Gastroesophageal sphincter (tissue), 4 donors: ENCODE measurements around the gene ZGPAT. TPM values are rescaled to one million over a fixed set of nuclear protein-coding genes. Genes with fewer than 3 reads are reported as not detected.

Source experiments
- small RNA-seq, 4 donors: library from RNA; depleted of rRNA; stranded (forward); fragments of <200 nt; gene quantifications; one replicate each; pipeline ENCODE3, GENCODE V24; 2016
- total RNA-seq, 4 donors: library from RNA; depleted of rRNA; stranded (reverse); fragments of >200 nt; gene quantifications; one replicate each; pipeline ENCODE4 v1.1.0, GENCODE V29; 2016

The ZGPAT gene
- total RNA-seq, 4 donors from 2014 or later, result 21.7 to 51.7 (median 32.9) TPM

Small RNA genes within 50 kb of the gene (small RNA-seq; reads per million reads assigned to genes)
- gene LIME1, result 0 to 0.38 (median 0.04) reads per million in 4 donors
- gene TNFRSF6B, result 0 reads per million in 4 donors

Other genes starting within 250 kb of the ZGPAT start
- gene KCNQ2, start 235.4 kb upstream of the ZGPAT start, total RNA-seq, result under 1 TPM in 3 of 4 donors, not detected in 1; 0.19 to 0.40 (median 0.40) TPM
- gene EEF1A2, start 209.0 kb upstream of the ZGPAT start, total RNA-seq, result 1 to 10 TPM in 3 of 4 donors, under 1 TPM in 1; 0.47 to 6.5 (median 3.4) TPM
- gene PPDPF, start 187.3 kb upstream of the ZGPAT start, total RNA-seq, result 100 to 1,000 TPM; 114 to 256 (median 162) TPM
- gene PTK6, start 170.7 kb upstream of the ZGPAT start, total RNA-seq, result 1 to 10 TPM in 1 of 4 donors, under 1 TPM in 2, not detected in 1; 0.13 to 2.1 (median 0.42) TPM
- not detected for gene SRMS, start 160.3 kb upstream of the ZGPAT start, total RNA-seq
- gene FNDC11, start 153.9 kb upstream of the ZGPAT start, total RNA-seq, result under 1 TPM in 1 of 4 donors, not detected in 3; 0.27 TPM
- 10 to 100 TPM; 14.2 to 22.2 (median 20.2) TPM for gene HELZ2, start 133.8 kb upstream of the ZGPAT start, total RNA-seq
- gene GMEB2, start 80.9 kb upstream of the ZGPAT start, total RNA-seq, result 10 to 100 TPM in 3 of 4 donors, 1 to 10 TPM in 1; 9.8 to 16.1 (median 12.1) TPM
- gene STMN3, start 54.6 kb upstream of the ZGPAT start, total RNA-seq, result 10 to 100 TPM; 13.7 to 31.6 (median 17.0) TPM
- 10 to 100 TPM in 3 of 4 donors, 1 to 10 TPM in 1; 7.1 to 43.7 (median 18.7) TPM for gene RTEL1, start 49.7 kb upstream of the ZGPAT start, total RNA-seq
- 10 to 100 TPM in 3 of 4 donors, 1 to 10 TPM in 1; 8.9 to 27.8 (median 15.4) TPM for gene TNFRSF6B, start 11.4 kb upstream of the ZGPAT start, total RNA-seq
- gene ARFRP1, start 63 bp upstream of the ZGPAT start, total RNA-seq, result 10 to 100 TPM; 38.9 to 56.4 (median 49.0) TPM
- gene LIME1, start 28.6 kb downstream of the ZGPAT start, total RNA-seq, result 10 to 100 TPM in 1 of 4 donors, 1 to 10 TPM in 3; 4.7 to 17.0 (median 7.2) TPM
- gene SLC2A4RG, start 31.7 kb downstream of the ZGPAT start, total RNA-seq, result 10 to 100 TPM; 36.5 to 98.7 (median 59.9) TPM
- 10 to 100 TPM in 2 of 4 donors, 1 to 10 TPM in 2; 8.1 to 13.8 (median 10.2) TPM for gene ZBTB46, start 123.2 kb downstream of the ZGPAT start, total RNA-seq
- not detected for gene ABHD16B, start 153.5 kb downstream of the ZGPAT start, total RNA-seq
- 100 to 1,000 TPM; 136 to 157 (median 145) TPM for gene TPD52L2, start 157.2 kb downstream of the ZGPAT start, total RNA-seq
- 10 to 100 TPM; 44.7 to 70.6 (median 47.6) TPM for gene DNAJC5, start 187.1 kb downstream of the ZGPAT start, total RNA-seq
- gene UCKL1, start 248.4 kb downstream of the ZGPAT start, total RNA-seq, result 10 to 100 TPM; 19.8 to 27.7 (median 22.6) TPM